SJSA1 (cell line): ENCODE results near the gene SMIM22. TPM values are rescaled to one million over a fixed set of nuclear protein-coding genes. Genes with fewer than 3 reads are reported as not detected.
A peak's percentile ranks its signal among the peaks of the same experiment; 100 is the strongest.

ENCODE experiments used
- DNase-seq, 2 experiments: peaks; one replicate each; pipeline ENCODE4 v3.0.0-alpha.2; 2015 to 2020; ENCODE audit warnings: low spot score in 2 of 2, low read depth in 1 of 2
- H3K27ac ChIP-seq: fragments of 250-450 bp; sonication (Bioruptor Pico); 2 replicates; pipeline ENCODE4 v1.5.1; 2020; ENCODE audit warnings: mild to moderate bottlenecking, moderate library complexity
- H3K27me3 ChIP-seq: fragments of 250-450 bp; sonication (Bioruptor Pico); replicated peaks from 2 replicates; pipeline ENCODE4 v1.5.1; 2020; ENCODE audit warnings: mild to moderate bottlenecking, moderate library complexity
- H3K36me3 ChIP-seq: fragments of 250-450 bp; sonication (Bioruptor Pico); 2 replicates; pipeline ENCODE4 v1.5.1; 2020; ENCODE audit warnings: mild to moderate bottlenecking
- H3K4me1 ChIP-seq: fragments of 250-450 bp; sonication (Bioruptor Pico); replicated peaks from 2 replicates; pipeline ENCODE4 v1.6.1; 2021; ENCODE audit warnings: mild to moderate bottlenecking
- H3K4me3 ChIP-seq: fragments of 250-450 bp; sonication (Bioruptor Pico); 2 replicates; pipeline ENCODE4 v1.5.1; 2020; ENCODE audit warnings: mild to moderate bottlenecking
- H3K9me3 ChIP-seq: fragments of 250-450 bp; sonication (Bioruptor Pico); replicated peaks from 2 replicates; pipeline ENCODE4 v1.5.1; 2020; ENCODE audit warnings: mild to moderate bottlenecking
- total RNA-seq: library from RNA; depleted of rRNA; stranded (reverse); fragments of >200 nt; shearing (Covaris generic); gene quantifications from 2 replicates; pipeline ENCODE4 v1.2.3, GENCODE V29; 2014

SMIM22 gene
- total RNA-seq, 1 experiment from 2014 or later = not detected

GRCh38 chr16:4795828-4796572, 831 bp downstream of the SMIM22 start:
- Histone ChIP-seq H3K4me3 (no peak overlapping the region), H3K27me3 (no peaks in the 10 kb centered on the region), H3K4me1 (no peaks in the 10 kb centered on the region; the same call in 1 of the 2 replicates), H3K27ac (no peak overlapping the region), H3K36me3 (peaks cover 3% of the 10 kb centered on the region; the same call in 1 of the 2 replicates), H3K9me3 (no peaks in the 10 kb centered on the region)
- DNase-seq = no peak

- peaks cover 3% of the 10 kb centered on the region; the same call in 1 of the 2 replicates for H3K36me3 ChIP-seq
- H3K27ac ChIP-seq = no peak overlapping the region
- H3K4me1 ChIP-seq = peaks cover 9% of the 10 kb centered on the region
- no peak for DNase-seq
- H3K4me3 ChIP-seq = no peak overlapping the region
- H3K9me3 ChIP-seq = no peaks in the 10 kb centered on the region
- H3K27me3 ChIP-seq = no peaks in the 10 kb centered on the region
Measured at GRCh38 chr16:4796982-4797804, 2.0 kb downstream of the SMIM22 start.

DNA sequence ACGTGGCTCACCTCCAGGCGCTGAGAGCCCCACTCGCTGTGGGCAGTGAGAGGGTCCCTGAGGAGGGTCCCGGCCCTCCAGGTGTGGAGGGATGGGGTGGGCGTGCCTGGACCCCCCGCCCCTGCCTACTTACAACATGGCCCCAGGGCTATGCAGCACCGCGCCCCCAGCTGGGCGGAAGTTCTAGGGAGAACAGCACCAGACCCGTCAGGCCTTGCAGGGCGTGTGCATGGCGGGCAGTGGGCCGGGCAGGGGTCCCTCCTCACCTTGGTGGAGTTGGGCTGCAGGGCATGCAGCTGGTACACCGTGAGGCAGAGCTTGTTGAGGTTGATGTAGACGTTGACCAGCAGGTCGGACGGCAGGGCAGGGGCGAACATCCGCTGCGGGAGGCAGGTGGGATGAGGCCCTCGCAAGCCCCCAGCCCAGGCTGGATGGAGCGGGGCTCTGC, 2.7 kb downstream of the SMIM22 start:
- DNase-seq = no peak
- Histone ChIP-seq H3K4me1 (peaks cover 9% of the 10 kb centered on the region), H3K36me3 (peaks cover 7% of the 10 kb centered on the region), H3K9me3 (no peaks in the 10 kb centered on the region), H3K27me3 (no peaks in the 10 kb centered on the region), H3K4me3 (no peak overlapping the region), H3K27ac (no peak overlapping the region)

GRCh38 chr16:4798456-4798855, 3.3 kb downstream of the SMIM22 start:
- no peak overlapping the region for H3K27ac ChIP-seq
- peaks cover 9% of the 10 kb centered on the region for H3K4me1 ChIP-seq
- H3K9me3 ChIP-seq = no peaks in the 10 kb centered on the region
- no peak for DNase-seq
- H3K27me3 ChIP-seq = no peaks in the 10 kb centered on the region
- H3K4me3 ChIP-seq = no peak overlapping the region
- peaks cover 7% of the 10 kb centered on the region for H3K36me3 ChIP-seq

- Histone ChIP-seq H3K27ac (no peak overlapping the region), H3K4me3 (no peak overlapping the region), H3K36me3 (peaks cover 14% of the 10 kb centered on the region)
Measured at GRCh38 chr16:4799171-4799855, 4.1 kb downstream of the SMIM22 start.

GRCh38 chr16:4800290-4801041, 5.3 kb downstream of the SMIM22 start:
- H3K27ac ChIP-seq = no peak overlapping the region
- no peaks in the 10 kb centered on the region for H3K9me3 ChIP-seq
- DNase-seq = no peak

More at GRCh38 chr16:4799171-4799855, 4.1 kb downstream of the SMIM22 start:
- DNase-seq = no peak
- no peaks in the 10 kb centered on the region for H3K9me3 ChIP-seq
- no peaks in the 10 kb centered on the region for H3K27me3 ChIP-seq
- peaks cover 9% of the 10 kb centered on the region for H3K4me1 ChIP-seq

GRCh38 chr16:4801051-4801961, 6.1 kb downstream of the SMIM22 start:
- no peaks in the 10 kb centered on the region for H3K27me3 ChIP-seq
- no peak overlapping the region for H3K27ac ChIP-seq
- H3K9me3 ChIP-seq = no peaks in the 10 kb centered on the region
- peaks cover 31% of the 10 kb centered on the region for H3K36me3 ChIP-seq
- H3K4me1 ChIP-seq = peaks cover 9% of the 10 kb centered on the region
- H3K4me3 ChIP-seq = peak overlapping the region; percentile 87
- no peak for DNase-seq

More at GRCh38 chr16:4800290-4801041, 5.3 kb downstream of the SMIM22 start:
- H3K4me1 ChIP-seq = peaks cover 9% of the 10 kb centered on the region
- H3K4me3 ChIP-seq = no peak overlapping the region
- no peaks in the 10 kb centered on the region for H3K27me3 ChIP-seq
- H3K36me3 ChIP-seq = peaks cover 26% of the 10 kb centered on the region

GRCh38 chr16:4801962-4802658, 6.9 kb downstream of the SMIM22 start, which contains the start of gene ROGDI:
TSS of gene ROGDI (minus strand) at chr16:4802633. CDS start at chr16:4802571, 62 bp downstream.
- peak within 1 kb of the TSS; percentile 87 for H3K4me3 ChIP-seq
- H3K27ac ChIP-seq = 0 out of 2 replicates have a peak within 1 kb of the TSS, but pooled peaks have one; percentile 11
- H3K27me3 ChIP-seq = no peaks in the 10 kb centered on the region
- H3K36me3 ChIP-seq = peaks cover 34% of the 10 kb centered on the region
- H3K9me3 ChIP-seq = no peaks in the 10 kb centered on the region
- DNase-seq = peak in 1 of 2 experiments; percentile 52
- H3K4me1 ChIP-seq = peaks cover 9% of the 10 kb centered on the region

DNA sequence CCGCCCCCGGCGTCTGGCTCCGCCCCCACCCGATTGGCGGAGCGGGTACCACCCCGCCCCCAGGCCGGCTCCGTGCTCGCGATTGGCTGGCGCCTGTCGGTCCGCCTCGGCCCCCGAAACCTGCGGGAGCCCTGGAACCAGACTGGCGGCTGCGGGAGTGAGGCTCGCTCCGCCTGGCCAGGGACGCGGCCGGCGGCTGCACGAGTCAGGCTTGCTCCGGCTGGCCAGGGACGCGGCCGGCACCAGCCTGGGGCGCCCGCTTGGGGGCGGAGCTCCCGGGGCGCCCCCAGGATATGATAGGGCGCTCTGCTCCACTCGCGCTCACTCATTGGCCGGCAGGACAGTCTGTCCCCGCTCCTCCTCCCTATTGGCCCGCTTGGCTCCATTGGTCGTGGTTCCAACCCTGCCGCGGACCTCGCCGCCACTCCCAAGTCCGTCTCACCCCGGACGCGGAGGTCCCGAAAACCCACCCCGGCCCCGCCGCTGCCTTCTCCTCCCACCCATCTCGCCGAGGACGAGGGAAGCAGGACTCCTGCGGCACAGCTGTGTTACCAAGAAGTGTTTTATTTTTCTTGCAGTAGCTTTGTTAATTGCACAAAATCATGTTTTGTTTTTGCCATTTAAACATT, 7.6 kb downstream of the SMIM22 start:
- Histone ChIP-seq H3K4me1 (peaks cover 9% of the 10 kb centered on the region), H3K27ac (0 out of 2 replicates have a peak overlapping the region, but pooled peaks have one; percentile 11), H3K9me3 (no peaks in the 10 kb centered on the region), H3K4me3 (peak overlapping the region; percentile 87), H3K27me3 (no peaks in the 10 kb centered on the region), H3K36me3 (peaks cover 41% of the 10 kb centered on the region)
- peak; percentile 92 to 96 for DNase-seq

DNA sequence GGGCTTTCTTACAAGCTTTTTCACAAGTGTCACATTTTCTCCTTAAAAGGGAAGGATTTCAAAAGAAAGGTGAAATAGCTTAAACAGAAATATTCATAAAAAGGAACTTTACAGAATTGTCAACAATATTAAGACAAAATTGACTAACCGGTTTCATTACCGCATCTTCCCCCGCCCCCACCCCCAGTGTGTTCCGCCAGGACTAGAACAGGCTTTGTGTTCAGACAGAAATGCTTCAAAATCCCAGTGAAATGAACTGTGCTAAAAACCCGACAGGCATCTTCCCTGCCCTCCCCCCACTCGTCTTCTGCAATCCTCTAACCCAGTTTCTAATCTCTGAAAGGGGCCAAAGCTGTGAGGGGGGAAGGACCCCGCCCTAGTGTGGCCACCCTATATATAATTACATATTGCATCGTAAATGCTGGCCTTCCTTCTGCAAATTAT, 8.3 kb downstream of the SMIM22 start:
- no peak for DNase-seq
- peak overlapping the region; percentile 87 for H3K4me3 ChIP-seq
- no peak overlapping the region for H3K27ac ChIP-seq
- no peaks in the 10 kb centered on the region for H3K27me3 ChIP-seq
- H3K4me1 ChIP-seq = peaks cover 9% of the 10 kb centered on the region
- H3K9me3 ChIP-seq = no peaks in the 10 kb centered on the region
- peaks cover 46% of the 10 kb centered on the region for H3K36me3 ChIP-seq
